COLO668 (cell line): ENCODE measurements around the gene PEX5L.
A peak's percentile ranks its signal among the peaks of the same experiment; 100 is the strongest.
"Not testable (repeated sequence)": the region's sequence is repeated elsewhere in the genome, so short reads cannot be mapped to it uniquely, and the experiment has no call there.

Source experiments
- DNase-seq: peaks from one replicate; lab custom pipeline; 2025; ENCODE audit not compliant: unreplicated experiment; lab: John Stamatoyannopoulos, UW

The PEX5L gene

GRCh38 chr3:179788996-179789395 lies 247.7 kb downstream of the PEX5L start:
- no peak for DNase-seq

GRCh38 chr3:179782841-179783240 lies 253.9 kb downstream of the PEX5L start:
- not testable (repeated sequence) for DNase-seq

GRCh38 chr3:179775416-179776122 lies 261.2 kb downstream of the PEX5L start:
- DNase-seq, result no peak

- DNase-seq, result no peak
Observed at GRCh38 chr3:179772297-179772696, 264.4 kb downstream of the PEX5L start.

GRCh38 chr3:179771797-179772196 lies 264.9 kb downstream of the PEX5L start:
- no peak for DNase-seq

GRCh38 chr3:179769411-179770247 lies 267.1 kb downstream of the PEX5L start:
- no peak for DNase-seq

- DNase-seq, result peak; percentile 13
Observed at GRCh38 chr3:179768080-179768479, 268.7 kb downstream of the PEX5L start.

GRCh38 chr3:179766416-179767133 lies 270.2 kb downstream of the PEX5L start:
- no peak for DNase-seq

- DNase-seq, result no peak
Observed at GRCh38 chr3:179765396-179765795, 271.3 kb downstream of the PEX5L start.

- DNase-seq, result no peak
Observed at GRCh38 chr3:179760944-179761343, 275.8 kb downstream of the PEX5L start.

GRCh38 chr3:179750720-179751328 lies 285.9 kb downstream of the PEX5L start:
- no peak for DNase-seq

GRCh38 chr3:179745716-179746115 lies 291.0 kb downstream of the PEX5L start:
- DNase-seq, result no peak

- no peak for DNase-seq
Observed at GRCh38 chr3:179745079-179745478, 291.7 kb downstream of the PEX5L start.
